Tibial nerve (tissue), 4 donors: Measurements from ENCODE around the gene TRIM38. TPM values are rescaled to one million over a fixed set of nuclear protein-coding genes. Genes with fewer than 3 reads are reported as not detected.

Source experiments
- DNase-seq, 2 donors: peaks; one replicate each; pipeline ENCODE4 v3.0.0-alpha.2; 2019; ENCODE audit warnings: low spot score in 2 of 2
- H3K27ac ChIP-seq, 4 donors: fragments of 200-600 bp; sonication (generic) in 3 of 4; one replicate each; pipeline ENCODE4 v1.5.1; 2017 to 2019; ENCODE audit warnings: mild to moderate bottlenecking in 1 of 4
- H3K27me3 ChIP-seq, 2 donors: fragments of 200-600 bp; sonication (generic) in 1 of 2; one replicate each; pipeline versions ENCODE4 v1.5.1 to v1.6.0; 2017 to 2019
- H3K36me3 ChIP-seq, 3 donors: fragments of 200-600 bp; sonication (generic); one replicate each; pipeline ENCODE4 v1.5.1; 2018 to 2019
- H3K4me1 ChIP-seq, 4 donors: fragments of 200-600 bp; sonication (generic) in 3 of 4; one replicate each; pipeline ENCODE4 v1.5.1; 2017 to 2019
- H3K4me3 ChIP-seq, 4 donors: fragments of 200-600 bp; sonication (generic) in 3 of 4; one replicate each; pipeline ENCODE4 v1.5.1; 2017 to 2019; ENCODE audit warnings: mild to moderate bottlenecking in 1 of 4, moderate library complexity in 1 of 4
- H3K9me3 ChIP-seq, 4 donors: fragments of 200-600 bp; sonication (generic) in 3 of 4; one replicate each; pipeline ENCODE4 v1.5.1; 2017 to 2019
- EP300 ChIP-seq, 2 donors: sonication (generic); formaldehyde crosslinking; IDR thresholded peaks; one replicate each; pipeline ENCODE4 v1.6.1; 2017; ENCODE audit warnings: antibody characterized with exemption in 2 of 2, mild to moderate bottlenecking in 1 of 2
- POLR2A ChIP-seq, 2 donors: fragments of 450-650 bp; IDR thresholded peaks; one replicate each; pipeline ENCODE4 v1.6.1; 2017; ENCODE audit warnings: antibody characterized with exemption in 2 of 2, mild to moderate bottlenecking in 2 of 2, moderate library complexity in 2 of 2
- WGBS, 2 donors: methylation state at CpG; one replicate each; pipeline ENCODE4 v1.1.5; 2018; 5-methylcytosine and 5-hydroxymethylcytosine counted together
- total RNA-seq, 4 donors: library from RNA; depleted of rRNA; stranded (reverse); fragments of >200 nt; gene quantifications; one replicate each; pipeline ENCODE4 v1.1.0, GENCODE V29; 2016
- TF ChIP-seq, protein P1 (sequence below), 5 experiments: fragments of 200-600 bp in 3 of 5; fragments of 450-650 bp in 2 of 5; sonication (generic) in 3 of 5; IDR thresholded peaks; one replicate each; pipeline ENCODE4 v1.5.1; 2016 to 2019; ENCODE audit warnings: antibody characterized with exemption in 5 of 5, mild to moderate bottlenecking in 3 of 5, moderate library complexity in 2 of 5

The TRIM38 gene
- total RNA-seq, 4 donors from 2014 or later = 8.8 to 12.2 (median 9.5) TPM

DNA sequence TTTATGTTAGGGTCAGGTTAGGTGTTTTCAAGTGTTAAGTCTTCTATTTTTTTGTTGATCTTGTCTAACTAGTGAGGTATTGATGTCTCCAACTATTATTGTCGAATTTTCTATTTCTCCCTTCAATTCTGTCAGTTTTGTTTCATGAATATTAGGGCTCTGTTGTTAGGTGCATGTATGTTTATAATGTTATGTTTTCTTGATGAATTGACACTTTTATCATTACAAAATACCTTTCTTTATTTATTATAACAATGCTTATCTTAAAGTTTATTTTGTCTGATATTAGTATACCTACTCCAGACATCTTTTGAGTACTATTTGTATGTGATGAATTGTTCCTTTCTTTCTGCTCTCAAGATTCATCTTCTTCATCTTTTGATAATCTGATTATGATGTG, 12.9 kb upstream of the TRIM38 start:
- Histone ChIP-seq H3K9me3 (peaks cover 0 to 5% (median 0%) of the 10 kb centered on the region in 4 donors), H3K4me1 (no peaks in the 10 kb centered on the region), H3K4me3 (no peak overlapping the region), H3K27ac (no peak overlapping the region), H3K36me3 (no peaks in the 10 kb centered on the region), H3K27me3 (no peaks in the 10 kb centered on the region)
- no peak for TF ChIP-seq POLR2A (IDR thresholded peaks at IDR 0.05)
- TF ChIP-seq, protein P1, sequence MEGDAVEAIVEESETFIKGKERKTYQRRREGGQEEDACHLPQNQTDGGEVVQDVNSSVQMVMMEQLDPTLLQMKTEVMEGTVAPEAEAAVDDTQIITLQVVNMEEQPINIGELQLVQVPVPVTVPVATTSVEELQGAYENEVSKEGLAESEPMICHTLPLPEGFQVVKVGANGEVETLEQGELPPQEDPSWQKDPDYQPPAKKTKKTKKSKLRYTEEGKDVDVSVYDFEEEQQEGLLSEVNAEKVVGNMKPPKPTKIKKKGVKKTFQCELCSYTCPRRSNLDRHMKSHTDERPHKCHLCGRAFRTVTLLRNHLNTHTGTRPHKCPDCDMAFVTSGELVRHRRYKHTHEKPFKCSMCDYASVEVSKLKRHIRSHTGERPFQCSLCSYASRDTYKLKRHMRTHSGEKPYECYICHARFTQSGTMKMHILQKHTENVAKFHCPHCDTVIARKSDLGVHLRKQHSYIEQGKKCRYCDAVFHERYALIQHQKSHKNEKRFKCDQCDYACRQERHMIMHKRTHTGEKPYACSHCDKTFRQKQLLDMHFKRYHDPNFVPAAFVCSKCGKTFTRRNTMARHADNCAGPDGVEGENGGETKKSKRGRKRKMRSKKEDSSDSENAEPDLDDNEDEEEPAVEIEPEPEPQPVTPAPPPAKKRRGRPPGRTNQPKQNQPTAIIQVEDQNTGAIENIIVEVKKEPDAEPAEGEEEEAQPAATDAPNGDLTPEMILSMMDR (IDR thresholded peaks at IDR 0.05) = no peak
- TF ChIP-seq EP300 (IDR thresholded peaks at IDR 0.05) = no peak
- no peak for DNase-seq
- 83 to 90% methylated on average over 1 of the region's 1 CpG for whole genome bisulfite sequencing, 2 donors

DNA sequence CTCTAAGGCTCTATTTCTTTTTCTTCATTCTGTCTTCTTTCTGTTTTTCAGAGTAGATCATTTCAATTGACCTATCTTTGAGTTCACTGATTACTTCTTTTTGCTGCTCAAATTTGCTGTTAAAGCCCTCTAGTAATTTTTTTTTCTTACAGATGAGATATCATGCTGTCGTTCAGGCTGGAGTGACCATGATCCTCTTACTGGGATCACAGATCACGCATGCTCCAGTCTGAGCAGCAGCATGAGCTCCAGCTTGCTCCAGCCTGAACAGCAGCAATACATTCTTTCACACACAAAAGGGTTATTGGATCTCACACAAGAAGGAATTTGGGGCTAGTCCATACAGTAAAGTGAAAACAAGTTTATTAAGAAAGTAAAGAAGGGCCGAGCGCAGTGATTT, 12.3 kb upstream of the TRIM38 start:
- Histone ChIP-seq H3K36me3 (no peaks in the 10 kb centered on the region), H3K9me3 (peaks cover 0 to 5% (median 0%) of the 10 kb centered on the region in 4 donors), H3K27me3 (no peaks in the 10 kb centered on the region), H3K27ac (no peak overlapping the region), H3K4me1 (no peaks in the 10 kb centered on the region), H3K4me3 (no peak overlapping the region)
- TF ChIP-seq EP300 (IDR thresholded peaks at IDR 0.05) (no peak), POLR2A (IDR thresholded peaks at IDR 0.05) (no peak)
- TF ChIP-seq, protein P1 (IDR thresholded peaks at IDR 0.05) = no peak
- no peak for DNase-seq
- WGBS, 2 donors = 55 to 68% methylated on average over 4 of the region's 4 CpGs

DNA sequence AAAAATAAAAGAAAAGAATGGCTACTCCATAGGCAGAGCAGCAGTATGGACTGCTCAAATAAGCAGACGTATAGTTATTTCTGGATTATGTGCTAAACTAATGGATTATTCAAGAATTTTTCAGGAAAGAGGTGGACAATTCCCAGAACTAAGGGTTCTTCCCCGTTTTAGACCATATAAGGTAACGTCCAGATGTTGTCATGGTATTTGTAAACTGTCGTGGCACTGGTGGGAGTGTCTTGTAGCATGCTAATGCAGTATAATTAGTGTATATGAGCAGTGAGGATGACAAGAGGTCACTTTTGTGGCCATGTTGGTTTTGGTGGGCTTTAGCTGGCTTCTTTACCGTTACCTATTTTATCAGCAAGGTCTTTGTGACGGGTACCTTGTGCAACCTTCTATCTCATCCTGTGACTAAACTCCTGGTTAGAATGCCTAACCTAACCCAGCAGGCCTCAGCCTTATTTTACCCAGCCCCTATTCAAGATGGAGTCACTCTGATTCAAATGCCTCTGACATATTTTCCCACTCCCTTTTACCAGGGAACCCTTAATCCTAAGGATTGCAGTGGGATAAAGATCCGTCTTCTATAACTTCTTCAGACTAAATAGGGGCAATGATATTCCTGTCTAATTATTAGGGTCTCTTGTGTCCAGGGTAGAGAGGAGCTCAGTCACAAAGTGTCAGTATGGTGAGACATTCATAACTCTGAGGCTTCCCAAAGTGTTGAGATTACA, 11.1 kb upstream of the TRIM38 start:
- 88 to 91% methylated on average over 7 of the region's 7 CpGs for WGBS, 2 donors
- no peak for DNase-seq
- Histone ChIP-seq H3K4me3 (no peak overlapping the region), H3K9me3 (peaks cover 0 to 5% (median 0%) of the 10 kb centered on the region in 4 donors), H3K36me3 (no peaks in the 10 kb centered on the region), H3K27ac (no peak overlapping the region), H3K4me1 (no peaks in the 10 kb centered on the region), H3K27me3 (no peaks in the 10 kb centered on the region)
- TF ChIP-seq, protein P1 (IDR thresholded peaks at IDR 0.05) = no peak
- TF ChIP-seq POLR2A (IDR thresholded peaks at IDR 0.05) (no peak), EP300 (IDR thresholded peaks at IDR 0.05) (no peak)

DNA sequence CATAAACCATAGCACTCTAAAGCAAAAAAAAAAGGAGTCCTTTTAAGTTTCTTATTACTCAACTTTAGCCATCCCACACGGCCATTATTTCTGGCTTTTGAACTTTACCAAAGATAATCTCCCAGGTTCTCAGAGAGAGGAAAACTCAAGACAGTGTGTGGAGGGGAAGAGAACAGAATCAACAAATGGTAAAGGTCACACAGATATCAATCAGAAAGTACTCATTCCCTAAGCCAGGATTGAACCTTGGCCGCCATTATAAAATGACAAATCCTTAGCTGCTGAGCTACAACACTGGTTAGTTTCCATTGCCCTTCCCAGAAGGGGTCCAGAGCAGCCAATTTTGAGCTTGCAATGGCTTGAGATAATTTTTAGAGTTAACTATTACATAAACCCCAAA, 10.1 kb upstream of the TRIM38 start:
- 78 to 88% methylated on average over 2 of the region's 2 CpGs for WGBS, 2 donors
- Histone ChIP-seq H3K27me3 (no peaks in the 10 kb centered on the region), H3K4me1 (no peaks in the 10 kb centered on the region), H3K9me3 (peaks cover 0 to 5% (median 0%) of the 10 kb centered on the region in 4 donors), H3K36me3 (no peaks in the 10 kb centered on the region), H3K27ac (no peak overlapping the region), H3K4me3 (no peak overlapping the region)
- TF ChIP-seq EP300 (IDR thresholded peaks at IDR 0.05) (no peak), POLR2A (IDR thresholded peaks at IDR 0.05) (no peak)
- TF ChIP-seq, protein P1 (IDR thresholded peaks at IDR 0.05) = no peak
- DNase-seq = no peak

DNA sequence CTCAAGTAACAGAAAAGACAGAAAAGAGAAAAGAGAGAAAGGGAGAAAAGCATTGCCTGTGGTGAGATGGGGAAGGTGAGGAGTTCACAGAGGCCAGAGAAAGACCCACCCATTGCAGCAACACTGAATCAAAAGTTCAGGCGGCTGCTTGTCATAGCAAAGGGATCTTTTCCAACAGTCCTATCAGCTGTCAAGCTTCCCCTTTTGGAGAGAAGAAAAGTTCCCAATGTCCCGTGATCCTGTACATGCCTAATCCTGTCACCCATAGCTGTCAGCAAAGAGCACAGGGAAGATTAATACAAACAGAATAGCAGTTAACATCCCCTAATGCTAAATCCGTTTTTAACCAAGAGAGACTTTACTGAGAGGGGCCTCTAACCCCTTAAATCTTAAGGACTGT, 8.9 kb upstream of the TRIM38 start:
- H3K27me3 ChIP-seq = no peaks in the 10 kb centered on the region
- 68 to 73% methylated on average over 3 of the region's 3 CpGs for WGBS, 2 donors
- DNase-seq = no peak
- TF ChIP-seq POLR2A (IDR thresholded peaks at IDR 0.05) (no peak), EP300 (IDR thresholded peaks at IDR 0.05) (no peak)
- TF ChIP-seq, protein P1 (IDR thresholded peaks at IDR 0.05) = no peak
- no peaks in the 10 kb centered on the region for H3K36me3 ChIP-seq
- peaks cover 0 to 6% (median 0%) of the 10 kb centered on the region in 4 donors for H3K9me3 ChIP-seq
- no peak overlapping the region for H3K27ac ChIP-seq
- no peak overlapping the region for H3K4me3 ChIP-seq
- H3K4me1 ChIP-seq = no peaks in the 10 kb centered on the region
